Activated T-cell treated with anti-CD3 and anti-CD28 coated beads, Interleukin-2, amount 50 U/mL, for 72 hours (primary cell): ENCODE data around the gene SLC25A39. TPM values are rescaled to one million over a fixed set of nuclear protein-coding genes. Genes with fewer than 3 reads are reported as not detected.
"Not testable (repeated sequence)": the region's sequence is repeated elsewhere in the genome, so short reads cannot be mapped to it uniquely, and the experiment has no call there.

Source experiments
- ATAC-seq, 2 donors: fragments of 150-1000 bp; cut with Tn5 transposase; replicated peaks in 1 of 2; 2 replicates each; pipeline ENCODE4 v1.10.0; 2021; ENCODE audit warnings: moderate library complexity in 2 of 2, mild to moderate bottlenecking in 1 of 2
- DNase-seq, 2 donors: peaks; one replicate each; pipeline ENCODE4 v3.0.0; 2021 to 2022; ENCODE audit warnings: mixed read lengths in 1 of 2
- H3K27ac Mint-ChIP-seq: one replicate; pipeline ENCODE4 v1.8.0; 2022; ENCODE audit warnings: mild to moderate bottlenecking, moderate library complexity, mixed read lengths
- H3K27me3 Mint-ChIP-seq: one replicate; pipeline ENCODE4 v1.8.0; 2022; ENCODE audit warnings: low read depth, mixed read lengths
- H3K36me3 Mint-ChIP-seq, 2 donors: one replicate each; pipeline ENCODE4 v1.8.0; 2022; ENCODE audit warnings: mixed read lengths in 2 of 2, mild to moderate bottlenecking in 1 of 2; ENCODE audit not compliant: insufficient read depth in 2 of 2
- H3K4me1 Mint-ChIP-seq: one replicate; pipeline ENCODE4 v1.8.0; 2022; ENCODE audit warnings: low read depth, mixed read lengths
- H3K4me3 Mint-ChIP-seq, 2 donors: one replicate each; pipeline ENCODE4 v1.8.0; 2022; ENCODE audit warnings: mild to moderate bottlenecking in 2 of 2, mixed read lengths in 2 of 2, moderate library complexity in 2 of 2
- H3K9me3 Mint-ChIP-seq, 2 donors: one replicate each; pipeline ENCODE4 v1.8.0; 2022; ENCODE audit warnings: mixed read lengths in 2 of 2
- total RNA-seq, 2 donors: library from RNA; stranded (reverse); gene quantifications; one replicate each; pipeline ENCODE4 v1.2.3, GENCODE V29; 2022

The SLC25A39 gene
- total RNA-seq, 2 donors from 2014 or later, result 83.6 to 97.2 TPM

GRCh38 chr17:44350733-44351226 is 26.2 kb upstream of the SLC25A39 start:
- H3K27ac Mint-ChIP-seq, result no peak overlapping the region
- DNase-seq (peak; percentile 78 to 82), ATAC-seq (peak; percentile 69 to 72)
- no peaks in the 10 kb centered on the region for H3K27me3 Mint-ChIP-seq
- no peak overlapping the region for H3K4me3 Mint-ChIP-seq
- peaks cover 14% of the 10 kb centered on the region for H3K4me1 Mint-ChIP-seq
- no peaks in the 10 kb centered on the region for H3K9me3 Mint-ChIP-seq
- H3K36me3 Mint-ChIP-seq, result peaks cover 0 to 3% of the 10 kb centered on the region in 2 donors

GRCh38 chr17:44349553-44350070 is 25.0 kb upstream of the SLC25A39 start:
- Mint-ChIP-seq H3K4me1 (peaks cover 23% of the 10 kb centered on the region), H3K27me3 (no peaks in the 10 kb centered on the region), H3K27ac (no peak overlapping the region), H3K4me3 (no peak overlapping the region), H3K9me3 (no peaks in the 10 kb centered on the region), H3K36me3 (peaks cover 0 to 3% of the 10 kb centered on the region in 2 donors)
- no peak for ATAC-seq
- no peak for DNase-seq

GRCh38 chr17:44348988-44349364 is 24.4 kb upstream of the SLC25A39 start:
- DNase-seq (no peak), ATAC-seq (no peak)
- peaks cover 0 to 3% of the 10 kb centered on the region in 2 donors for H3K36me3 Mint-ChIP-seq
- H3K4me1 Mint-ChIP-seq, result peaks cover 29% of the 10 kb centered on the region
- H3K27me3 Mint-ChIP-seq, result no peaks in the 10 kb centered on the region
- no peak overlapping the region for H3K4me3 Mint-ChIP-seq
- no peaks in the 10 kb centered on the region for H3K9me3 Mint-ChIP-seq
- no peak overlapping the region for H3K27ac Mint-ChIP-seq

DNA sequence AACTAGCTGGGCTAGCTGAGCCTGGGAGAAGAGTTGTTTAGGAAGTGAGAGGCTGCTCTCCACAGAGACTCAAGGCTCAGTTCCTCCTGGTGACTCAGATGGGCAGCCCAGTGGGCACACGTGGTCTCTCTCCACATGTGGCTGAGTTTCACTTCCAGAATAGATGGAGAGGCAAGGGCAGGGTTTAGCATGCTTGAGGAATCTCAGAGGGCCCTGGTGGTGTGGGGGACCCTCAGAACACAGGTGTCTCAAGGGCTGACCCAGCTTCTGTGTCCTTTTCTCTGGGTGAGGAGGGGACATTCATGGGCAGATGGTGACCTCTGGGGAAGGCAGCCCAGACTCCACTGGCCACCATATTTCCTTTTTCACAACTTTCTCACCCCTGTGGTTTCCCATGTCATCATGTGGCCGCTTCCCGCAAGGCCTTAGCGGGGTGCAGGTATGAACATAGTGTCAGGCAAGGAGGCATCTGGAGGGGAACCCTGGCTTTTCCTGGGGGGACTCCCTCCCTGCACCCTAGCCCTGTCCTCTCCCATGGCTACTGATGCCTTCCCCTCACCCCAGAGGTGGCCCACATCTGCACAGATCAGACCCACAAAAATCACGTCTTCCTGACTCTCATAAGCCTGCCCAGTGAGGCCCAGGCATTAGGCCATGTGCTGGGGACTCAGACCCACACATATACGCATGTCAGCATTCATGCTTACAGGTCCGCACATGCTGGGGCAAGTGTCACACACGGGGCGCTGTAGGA is 23.8 kb upstream of the SLC25A39 start:
- Mint-ChIP-seq H3K9me3 (no peaks in the 10 kb centered on the region), H3K27ac (no peak overlapping the region), H3K36me3 (peaks cover 0 to 3% of the 10 kb centered on the region in 2 donors), H3K4me1 (peaks cover 30% of the 10 kb centered on the region), H3K27me3 (no peaks in the 10 kb centered on the region), H3K4me3 (no peak overlapping the region)
- ATAC-seq, result no peak
- DNase-seq, result no peak

DNA sequence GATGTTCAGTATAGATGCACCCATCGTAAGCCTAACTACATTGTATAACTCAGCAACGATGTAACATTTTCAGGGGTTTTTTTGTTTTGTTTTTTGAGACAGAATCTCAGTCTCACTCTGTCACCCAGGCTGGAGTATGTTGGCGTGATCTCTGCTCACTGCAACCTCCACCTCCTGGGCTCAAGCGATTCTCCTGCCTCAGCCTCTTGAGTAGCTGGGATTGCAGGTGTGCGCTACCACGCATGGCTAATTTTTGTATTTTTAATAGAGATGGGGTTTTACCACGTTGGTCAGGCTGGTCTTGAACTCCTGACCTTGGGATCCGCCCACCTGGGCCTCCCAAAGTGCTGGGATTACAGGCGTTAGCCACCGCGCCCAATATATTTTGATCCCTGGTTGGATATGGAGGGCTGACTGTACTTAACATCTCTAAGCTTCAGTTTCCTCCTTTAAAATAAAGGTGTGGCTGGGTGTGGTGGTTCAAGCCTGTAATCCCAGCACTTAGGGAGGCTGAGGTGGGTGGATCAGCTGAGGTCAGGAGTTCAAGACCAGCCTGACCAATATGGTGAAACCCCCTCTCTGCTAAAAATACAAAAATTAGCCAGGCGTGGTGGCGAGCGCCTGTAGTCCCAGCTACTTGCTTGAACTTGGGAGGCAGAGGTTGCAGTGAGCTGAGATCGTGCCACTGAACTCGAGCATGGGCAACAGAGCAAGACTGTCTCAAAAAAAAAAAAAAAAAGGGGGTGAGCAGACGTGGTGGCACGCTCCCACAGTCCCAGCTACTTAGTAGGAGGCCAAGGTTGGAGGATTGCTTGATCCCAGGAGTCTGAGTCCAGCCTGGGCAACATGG is 22.8 kb upstream of the SLC25A39 start:
- not testable (repeated sequence) for H3K4me3 Mint-ChIP-seq, H3K27ac Mint-ChIP-seq, H3K36me3 Mint-ChIP-seq, H3K27me3 Mint-ChIP-seq, DNase-seq, H3K9me3 Mint-ChIP-seq, ATAC-seq
- peaks cover 30% of the 10 kb centered on the region for H3K4me1 Mint-ChIP-seq

DNA sequence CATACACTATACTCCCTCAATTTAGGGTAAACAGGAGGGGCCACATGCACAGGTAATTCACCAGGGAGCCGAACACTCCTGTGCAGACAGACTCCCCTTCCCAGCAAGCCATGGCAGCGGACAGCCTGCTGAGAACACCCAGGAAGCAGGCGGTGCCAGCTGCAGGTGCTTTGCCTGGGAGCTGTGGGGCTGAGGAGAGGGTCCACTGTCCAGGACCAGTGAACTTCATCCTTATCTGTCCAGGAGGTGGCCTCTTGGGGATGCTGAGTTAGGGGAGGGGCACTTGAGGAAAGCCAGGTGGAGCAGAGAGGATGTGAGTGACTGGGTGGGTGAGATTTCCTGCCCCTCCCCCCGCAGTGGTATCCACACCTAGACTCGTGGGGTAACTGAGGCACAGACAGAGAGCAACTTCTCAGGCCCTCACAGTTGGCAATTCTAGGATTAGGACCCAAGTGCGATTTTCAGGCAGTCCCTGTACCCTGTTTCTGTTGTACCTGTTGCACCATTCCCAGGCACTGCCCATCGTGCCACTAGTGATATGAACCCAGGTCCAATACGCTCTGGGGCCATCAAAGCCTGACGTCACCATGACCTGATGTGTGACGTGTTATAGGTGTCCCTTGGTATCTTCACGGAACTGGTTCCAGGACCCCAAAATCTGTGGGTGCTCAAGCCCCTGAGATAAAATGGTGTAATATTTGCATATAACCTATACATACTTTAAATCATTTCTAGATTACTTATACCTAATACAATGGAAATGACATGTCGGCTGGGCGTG is 21.6 kb upstream of the SLC25A39 start:
- Mint-ChIP-seq H3K36me3 (no peaks in the 10 kb centered on the region), H3K4me3 (peak overlapping the region; percentile 83 to 96), H3K27me3 (no peaks in the 10 kb centered on the region), H3K27ac (no peak overlapping the region), H3K4me1 (peaks cover 30% of the 10 kb centered on the region), H3K9me3 (no peaks in the 10 kb centered on the region)
- no peak for ATAC-seq
- DNase-seq, result no peak

DNA sequence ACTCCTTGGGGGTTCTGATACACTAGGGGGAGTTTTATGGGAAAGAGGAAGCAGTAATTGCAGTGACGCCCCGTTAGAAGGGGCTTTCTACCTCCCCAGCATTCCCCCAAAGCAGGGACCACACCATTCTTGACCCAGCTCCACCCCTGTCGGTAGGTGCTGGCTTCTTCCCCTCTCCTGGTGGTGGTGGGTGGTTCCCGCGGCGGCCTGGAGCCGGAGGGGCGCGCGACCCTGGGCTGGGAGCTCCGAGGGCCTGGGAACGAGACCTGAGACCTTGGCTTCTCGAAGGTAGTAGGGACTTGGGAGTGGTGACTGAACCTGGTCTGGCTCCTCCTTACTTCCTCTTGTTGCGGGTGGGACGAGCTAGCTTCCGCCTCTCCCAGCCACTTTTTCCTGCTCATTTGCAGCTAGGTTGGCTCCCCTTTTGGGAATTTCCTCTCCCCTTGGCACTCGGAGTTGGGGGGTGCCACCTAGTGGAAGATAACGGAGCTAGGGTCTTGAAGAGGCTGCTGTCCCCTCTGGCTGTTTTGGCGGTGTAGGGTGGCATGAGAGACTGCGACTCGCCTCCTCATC is 20.9 kb upstream of the SLC25A39 start:
- Mint-ChIP-seq H3K36me3 (no peaks in the 10 kb centered on the region), H3K27me3 (no peaks in the 10 kb centered on the region), H3K9me3 (no peaks in the 10 kb centered on the region), H3K27ac (peak overlapping the region; percentile 47), H3K4me3 (peak overlapping the region; percentile 83 to 96), H3K4me1 (peaks cover 30% of the 10 kb centered on the region)
- ATAC-seq (peak; percentile 34 to 36), DNase-seq (peak; percentile 47 to 60)

- H3K4me1 Mint-ChIP-seq, result peaks cover 30% of the 10 kb centered on the region
- peak; percentile 98 to 99 for ATAC-seq
Observed at GRCh38 chr17:44344939-44345453, 20.4 kb upstream of the SLC25A39 start, which contains the start of gene GRN. TSS of gene GRN (plus strand) at chr17:44345302. CDS start at chr17:44349165, 3,863 bp downstream.

GRCh38 chr17:44343510-44344209 is 19.0 kb upstream of the SLC25A39 start:
- H3K4me3 Mint-ChIP-seq, result peak overlapping the region in 1 of 2 donors; percentile 1
- H3K4me1 Mint-ChIP-seq, result peaks cover 30% of the 10 kb centered on the region
- ATAC-seq, result no peak
- DNase-seq, result no peak
- H3K27me3 Mint-ChIP-seq, result no peaks in the 10 kb centered on the region
- no peaks in the 10 kb centered on the region for H3K36me3 Mint-ChIP-seq
- H3K27ac Mint-ChIP-seq, result no peak overlapping the region
- no peaks in the 10 kb centered on the region for H3K9me3 Mint-ChIP-seq

More at GRCh38 chr17:44344939-44345453, 20.4 kb upstream of the SLC25A39 start, which contains the start of gene GRN:
- Mint-ChIP-seq H3K36me3 (no peaks in the 10 kb centered on the region), H3K4me3 (peak within 1 kb of the TSS; percentile 83 to 96), H3K27me3 (no peaks in the 10 kb centered on the region), H3K27ac (peak within 1 kb of the TSS; percentile 47), H3K9me3 (no peaks in the 10 kb centered on the region)
- peak; percentile 87 to 90 for DNase-seq

DNA sequence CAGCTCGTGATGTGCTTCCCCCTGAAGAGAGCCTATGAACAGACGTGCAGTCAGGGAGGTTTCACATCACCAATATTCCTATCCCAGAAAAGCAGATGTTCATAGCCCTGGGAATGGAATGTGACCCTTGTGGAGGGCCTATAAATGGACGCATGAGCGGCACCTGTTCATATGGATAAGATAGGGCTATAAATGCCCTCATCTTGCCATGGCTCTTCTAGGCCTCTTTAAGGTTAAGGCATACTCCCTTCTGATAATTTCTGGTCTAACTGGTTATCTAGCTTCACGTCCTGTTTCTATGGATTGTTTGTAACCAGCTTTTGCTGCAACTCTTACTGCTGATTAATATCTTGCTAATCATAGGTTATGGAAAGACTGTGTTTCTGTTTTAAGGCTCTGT is 15.9 kb upstream of the SLC25A39 start:
- H3K27me3 Mint-ChIP-seq, H3K36me3 Mint-ChIP-seq, H3K27ac Mint-ChIP-seq, ATAC-seq, H3K4me3 Mint-ChIP-seq, DNase-seq, H3K9me3 Mint-ChIP-seq: not testable (repeated sequence)
- H3K4me1 Mint-ChIP-seq, result peaks cover 21% of the 10 kb centered on the region

- ATAC-seq (peak; percentile 65 to 87), DNase-seq (peak in 1 of 2 donors; percentile 33)
- Mint-ChIP-seq H3K4me3 (peak overlapping the region in 1 of 2 donors; percentile 22), H3K4me1 (peaks cover 7% of the 10 kb centered on the region), H3K36me3 (no peaks in the 10 kb centered on the region), H3K27ac (no peak overlapping the region), H3K9me3 (no peaks in the 10 kb centered on the region), H3K27me3 (no peaks in the 10 kb centered on the region)
Observed at GRCh38 chr17:44338702-44339101, 14.1 kb upstream of the SLC25A39 start.
